Esophagus squamous epithelium (tissue), 4 donors: ENCODE data around the gene ANKRD34C.

ENCODE experiments used
- CTCF ChIP-seq, 6 experiments: fragments of 450-650 bp in 4 of 6; fragments of 200-600 bp in 2 of 6; sonication (generic) in 2 of 6; IDR thresholded peaks; one replicate each; pipeline ENCODE4 v1.5.1; 2016 to 2019; ENCODE audit warnings: antibody characterized with exemption in 6 of 6, mild to moderate bottlenecking in 4 of 6, moderate library complexity in 4 of 6
- POLR2A ChIP-seq, 4 donors: fragments of 450-650 bp; IDR thresholded peaks; one replicate each; pipeline ENCODE4 v1.6.1; 2017; ENCODE audit warnings: antibody characterized with exemption in 4 of 4, mild to moderate bottlenecking in 4 of 4, moderate library complexity in 3 of 4

DNA sequence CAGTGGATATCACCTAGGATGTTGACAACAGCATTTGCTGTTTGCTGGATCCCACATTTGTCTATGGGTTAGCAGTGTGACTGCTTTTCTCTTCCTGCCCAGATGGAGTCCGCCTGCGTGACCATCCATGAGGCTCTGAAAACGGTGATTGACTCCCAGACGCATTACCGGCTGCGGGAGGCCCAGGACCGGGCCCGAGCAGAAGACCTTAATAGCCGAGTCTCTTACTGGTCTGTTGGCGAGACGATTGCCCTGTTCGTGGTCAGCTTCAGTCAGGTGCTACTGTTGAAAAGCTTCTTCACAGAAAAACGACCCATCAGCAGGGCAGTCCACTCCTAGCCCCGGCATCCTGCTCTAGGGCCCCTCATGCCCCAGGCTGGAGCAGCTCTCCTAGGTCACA lies 39.4 kb downstream of the ANKRD34C start:
- TF ChIP-seq POLR2A (IDR thresholded peaks at IDR 0.05) (no peak), CTCF (IDR thresholded peaks at IDR 0.05) (no peak)
